GM23338 (cell line): ENCODE measurements around the gene FLNB. TPM values are rescaled to one million over a fixed set of nuclear protein-coding genes. Genes with fewer than 3 reads are reported as not detected.

Experiments used
- ATAC-seq: fragments of 200-7000 bp; cut with Tn5 transposase; 3 replicates; pipeline ENCODE4 v1.9.1; 2020
- DNase-seq: peaks from one replicate; pipeline ENCODE4 v3.0.0-alpha.2; 2015; ENCODE audit warnings: low spot score
- H2AFZ ChIP-seq: fragments of 200-600 bp; sonication (generic); 2 replicates; pipeline ENCODE4 v1.8.0; 2016; ENCODE audit warnings: antibody characterized with exemption, mild to moderate bottlenecking, moderate library complexity
- H3F3A ChIP-seq: fragments of 200-600 bp; sonication (generic); replicated peaks from 2 replicates; pipeline ENCODE4 v1.8.0; 2017; ENCODE audit warnings: antibody characterized with exemption, mixed run types, low read depth
- H3K27ac ChIP-seq: fragments of 200-600 bp; sonication (generic); 2 replicates; pipeline ENCODE4 v1.6.1; 2016; ENCODE audit warnings: low read depth
- H3K27me3 ChIP-seq: fragments of 200-600 bp; sonication (generic); 2 replicates; pipeline ENCODE4 v1.8.0; 2016; ENCODE audit warnings: mild to moderate bottlenecking, mixed run types, moderate library complexity; ENCODE audit not compliant: insufficient read depth
- H3K36me3 ChIP-seq: fragments of 200-600 bp; sonication (generic); 2 replicates; pipeline ENCODE4 v1.8.0; 2016; ENCODE audit warnings: mild to moderate bottlenecking; ENCODE audit not compliant: insufficient read depth
- H3K4me1 ChIP-seq: fragments of 200-600 bp; sonication (generic); 2 replicates; pipeline ENCODE4 v1.8.0; 2016; ENCODE audit warnings: mild to moderate bottlenecking, moderate library complexity; ENCODE audit not compliant: insufficient read depth
- H3K4me2 ChIP-seq: fragments of 200-600 bp; sonication (generic); 2 replicates; pipeline ENCODE4 v1.7.1; 2017; ENCODE audit warnings: mixed run types
- H3K4me3 ChIP-seq: fragments of 200-600 bp; sonication (generic); 2 replicates; pipeline ENCODE4 v1.6.1; 2016; ENCODE audit warnings: mixed run types
- H3K79me2 ChIP-seq: fragments of 200-600 bp; sonication (generic); replicated peaks from 2 replicates; pipeline ENCODE4 v1.8.0; 2017; ENCODE audit warnings: mild to moderate bottlenecking; ENCODE audit not compliant: insufficient read depth
- H3K9me2 ChIP-seq: fragments of 200-600 bp; sonication (generic); 2 replicates; pipeline ENCODE4 v1.8.0; 2017; ENCODE audit not compliant: insufficient read depth
- H4K20me1 ChIP-seq: fragments of 200-600 bp; sonication (generic); replicated peaks from 2 replicates; pipeline ENCODE4 v1.8.0; 2017; ENCODE audit warnings: mild to moderate bottlenecking; ENCODE audit not compliant: insufficient read depth
- H3K27ac Mint-ChIP-seq: 2 replicates; pipeline ENCODE4 v1.8.0; 2020; ENCODE audit warnings: inconsistent platforms, mild to moderate bottlenecking, moderate library complexity, mixed read lengths
- H3K27me3 Mint-ChIP-seq: 3 replicates; pipeline ENCODE4 v1.8.0; 2022; ENCODE audit warnings: low read depth, mild to moderate bottlenecking, moderate library complexity, mixed read lengths, inconsistent platforms; ENCODE audit not compliant: insufficient read depth, poor library complexity
- H3K36me3 Mint-ChIP-seq: 3 replicates; pipeline ENCODE4 v1.8.0; 2021; ENCODE audit warnings: low read depth, mild to moderate bottlenecking, inconsistent platforms, moderate library complexity, mixed read lengths
- H3K4me1 Mint-ChIP-seq: 3 replicates; pipeline ENCODE4 v1.8.0; 2020; ENCODE audit warnings: mild to moderate bottlenecking, inconsistent platforms, mixed read lengths
- H3K4me3 Mint-ChIP-seq: 3 replicates; pipeline ENCODE4 v1.8.0; 2021; ENCODE audit warnings: moderate library complexity, mild to moderate bottlenecking, inconsistent platforms, mixed read lengths
- H3K9me3 Mint-ChIP-seq: 3 replicates; pipeline ENCODE4 v1.8.0; 2020; ENCODE audit warnings: moderate library complexity, mild to moderate bottlenecking, inconsistent platforms, mixed read lengths
- CREB1 ChIP-seq: fragments of 250-450 bp; sonication (Bioruptor Pico); IDR thresholded peaks from 2 replicates; pipeline ENCODE4 v1.5.0; 2020; ENCODE audit warnings: low read depth, mild to moderate bottlenecking, moderate library complexity
- EZH2 ChIP-seq: fragments of 200-600 bp; sonication (generic); IDR thresholded peaks from one replicate; pipeline ENCODE4 v1.8.0; 2017; ENCODE audit warnings: antibody characterized with exemption, mild to moderate bottlenecking, low read depth; ENCODE audit not compliant: unreplicated experiment
- EZH2phosphoT487 ChIP-seq: fragments of 200-600 bp; sonication (generic); IDR thresholded peaks from one replicate; pipeline ENCODE4 v1.8.1; 2018; ENCODE audit warnings: antibody characterized with exemption; ENCODE audit not compliant: unreplicated experiment
- JUNB ChIP-seq: IDR thresholded peaks from one replicate; pipeline ENCODE4 v1.6.1; 2016; ENCODE audit warnings: antibody characterized with exemption; ENCODE audit not compliant: unreplicated experiment
- NANOG ChIP-seq: IDR thresholded peaks from 2 replicates; pipeline ENCODE4 v1.6.1; 2016; ENCODE audit warnings: antibody characterized with exemption, borderline replicate concordance
- POLR2AphosphoS5 ChIP-seq: IDR thresholded peaks from 2 replicates; pipeline ENCODE4 v1.6.1; 2016; ENCODE audit warnings: antibody characterized with exemption, low read depth
- REST ChIP-seq: IDR thresholded peaks from one replicate; pipeline ENCODE4 v1.6.1; 2018; ENCODE audit warnings: antibody characterized with exemption; ENCODE audit not compliant: unreplicated experiment
- STAT1 ChIP-seq: IDR thresholded peaks from one replicate; pipeline ENCODE4 v1.6.1; 2016; ENCODE audit warnings: antibody characterized with exemption; ENCODE audit not compliant: unreplicated experiment
- ZNF114 ChIP-seq: fragments of 250-450 bp; sonication (Bioruptor Pico); IDR thresholded peaks from 2 replicates; pipeline ENCODE4 v1.5.0; 2020; ENCODE audit warnings: mild to moderate bottlenecking, moderate library complexity
- ZNF331 ChIP-seq: fragments of 250-450 bp; sonication (Bioruptor Pico); IDR thresholded peaks from 2 replicates; pipeline ENCODE4 v1.5.0; 2020; ENCODE audit warnings: low read depth, mild to moderate bottlenecking, moderate library complexity
- ZNF462 ChIP-seq: fragments of 250-450 bp; sonication (Bioruptor Pico); IDR thresholded peaks from 2 replicates; pipeline ENCODE4 v1.5.0; 2020; ENCODE audit warnings: mild to moderate bottlenecking, moderate library complexity
- polyA plus RNA-seq: library from polyadenylated mRNA; unstranded; fragments of >200 nt; fragmentation: Nextera tagmentation; extraction: Ambion mirVana; gene quantifications from 2 replicates; pipeline ENCODE4 v1.2.1, GENCODE V29; 2016
- total RNA-seq: library from RNA; depleted of rRNA; stranded (reverse); fragments of >200 nt; shearing (Covaris generic); gene quantifications from 2 replicates; pipeline ENCODE4 v1.2.3, GENCODE V29; 2014
- TF ChIP-seq, protein P1 (sequence below): IDR thresholded peaks from 2 replicates; pipeline ENCODE4 v1.6.1; 2016; ENCODE audit warnings: antibody characterized with exemption
- TF ChIP-seq, protein P2 (sequence below), 2 experiments: fragments of 200-600 bp in 1 of 2; sonication (generic) in 1 of 2; conservative IDR thresholded peaks; 2 replicates each; pipeline versions ENCODE4 v1.5.1 to v1.6.1; 2016 to 2017; ENCODE audit warnings: antibody characterized with exemption in 2 of 2, low read depth in 2 of 2, mild to moderate bottlenecking in 2 of 2, moderate library complexity in 1 of 2

Gene FLNB
- total and polyA plus RNA-seq, 2 experiments from 2014 or later: 39.7 to 179 TPM

DNA sequence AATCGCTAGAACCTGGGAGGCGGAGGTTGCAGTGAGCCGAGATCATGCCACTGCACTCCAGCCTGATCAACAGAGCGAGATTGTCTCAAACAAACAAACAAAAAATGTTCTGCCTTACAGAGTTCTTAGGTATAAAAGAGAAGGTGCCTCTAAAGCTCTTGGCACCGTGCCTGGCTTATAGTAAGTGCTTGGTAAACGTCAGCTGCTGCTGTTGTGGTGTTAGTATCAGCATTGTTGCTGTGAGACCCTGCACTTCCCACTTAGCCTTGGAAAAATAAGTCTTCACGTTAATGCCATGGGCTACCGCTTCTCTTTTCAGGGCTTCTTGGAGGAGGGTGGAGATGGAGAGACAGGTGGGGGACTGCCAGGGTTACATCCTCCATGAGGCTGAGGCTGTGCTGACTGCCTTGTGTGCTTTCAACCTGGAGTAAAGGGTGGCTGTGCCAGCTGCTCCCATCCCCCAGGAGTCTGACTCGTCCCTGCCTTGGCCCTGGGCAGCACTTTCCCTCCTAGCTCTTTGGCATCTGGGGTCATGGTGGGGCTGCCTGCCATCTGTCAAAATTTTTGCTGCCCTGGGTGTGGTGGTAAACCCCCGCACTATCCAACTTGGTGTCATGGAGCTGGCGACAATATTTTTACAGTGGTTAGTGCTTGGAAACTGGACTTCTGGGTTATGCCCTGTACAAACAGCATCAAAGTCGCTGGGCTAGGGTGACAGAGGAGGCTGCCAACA is 17.8 kb downstream of the FLNB start:
- H3K27me3 Mint-ChIP-seq: peaks cover 5% of the 10 kb centered on the region
- peak overlapping the region; percentile 60 for H3K27ac ChIP-seq
- H3K36me3 ChIP-seq: no peaks in the 10 kb centered on the region
- ATAC-seq (no peak), DNase-seq (no peak)
- no peak overlapping the region for H3K4me3 Mint-ChIP-seq
- peaks cover 76% of the 10 kb centered on the region for H3K4me1 ChIP-seq
- H3F3A ChIP-seq: peaks cover 8% of the 10 kb centered on the region; the same call in 1 of the 2 replicates
- peaks cover 96% of the 10 kb centered on the region for H3K79me2 ChIP-seq
- H3K27me3 ChIP-seq: no peaks in the 10 kb centered on the region
- peak overlapping the region; percentile 52; the same call in 1 of the 2 replicates for H3K4me2 ChIP-seq
- peaks cover 65% of the 10 kb centered on the region for H3K4me1 Mint-ChIP-seq
- H3K9me2 ChIP-seq: no peaks in the 10 kb centered on the region
- no peak overlapping the region for H2AFZ ChIP-seq
- H3K27ac Mint-ChIP-seq: peak overlapping the region; percentile 92
- H3K9me3 Mint-ChIP-seq: no peaks in the 10 kb centered on the region
- H4K20me1 ChIP-seq: no peaks in the 10 kb centered on the region
- H3K4me3 ChIP-seq: no peak overlapping the region
- no peaks in the 10 kb centered on the region for H3K36me3 Mint-ChIP-seq
- TF ChIP-seq ZNF114 (CRISPR knock-in tag) (no peak), ZNF331 (no peak), JUNB (no peak), ZNF462 (CRISPR knock-in tag) (no peak), REST (no peak), EZH2 (no peak), NANOG (no peak), EZH2phosphoT487 (no peak), STAT1 (no peak), POLR2AphosphoS5 (no peak), CREB1 (no peak)
- TF ChIP-seq, protein P1, sequence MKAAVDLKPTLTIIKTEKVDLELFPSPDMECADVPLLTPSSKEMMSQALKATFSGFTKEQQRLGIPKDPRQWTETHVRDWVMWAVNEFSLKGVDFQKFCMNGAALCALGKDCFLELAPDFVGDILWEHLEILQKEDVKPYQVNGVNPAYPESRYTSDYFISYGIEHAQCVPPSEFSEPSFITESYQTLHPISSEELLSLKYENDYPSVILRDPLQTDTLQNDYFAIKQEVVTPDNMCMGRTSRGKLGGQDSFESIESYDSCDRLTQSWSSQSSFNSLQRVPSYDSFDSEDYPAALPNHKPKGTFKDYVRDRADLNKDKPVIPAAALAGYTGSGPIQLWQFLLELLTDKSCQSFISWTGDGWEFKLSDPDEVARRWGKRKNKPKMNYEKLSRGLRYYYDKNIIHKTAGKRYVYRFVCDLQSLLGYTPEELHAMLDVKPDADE: no peak
- TF ChIP-seq, protein P2, sequence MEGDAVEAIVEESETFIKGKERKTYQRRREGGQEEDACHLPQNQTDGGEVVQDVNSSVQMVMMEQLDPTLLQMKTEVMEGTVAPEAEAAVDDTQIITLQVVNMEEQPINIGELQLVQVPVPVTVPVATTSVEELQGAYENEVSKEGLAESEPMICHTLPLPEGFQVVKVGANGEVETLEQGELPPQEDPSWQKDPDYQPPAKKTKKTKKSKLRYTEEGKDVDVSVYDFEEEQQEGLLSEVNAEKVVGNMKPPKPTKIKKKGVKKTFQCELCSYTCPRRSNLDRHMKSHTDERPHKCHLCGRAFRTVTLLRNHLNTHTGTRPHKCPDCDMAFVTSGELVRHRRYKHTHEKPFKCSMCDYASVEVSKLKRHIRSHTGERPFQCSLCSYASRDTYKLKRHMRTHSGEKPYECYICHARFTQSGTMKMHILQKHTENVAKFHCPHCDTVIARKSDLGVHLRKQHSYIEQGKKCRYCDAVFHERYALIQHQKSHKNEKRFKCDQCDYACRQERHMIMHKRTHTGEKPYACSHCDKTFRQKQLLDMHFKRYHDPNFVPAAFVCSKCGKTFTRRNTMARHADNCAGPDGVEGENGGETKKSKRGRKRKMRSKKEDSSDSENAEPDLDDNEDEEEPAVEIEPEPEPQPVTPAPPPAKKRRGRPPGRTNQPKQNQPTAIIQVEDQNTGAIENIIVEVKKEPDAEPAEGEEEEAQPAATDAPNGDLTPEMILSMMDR (conservative IDR thresholded peaks at IDR 0.05; ENCODE audit: low read depth in 2 of 2): no peak
